HG03354 (cell line): ENCODE results near the gene E2F8.

Experiments used
- ATAC-seq: cut with Tn5 transposase; IDR thresholded peaks from one replicate; pipeline ENCODE4 v1.9.1; 2021; ENCODE audit warnings: mild to moderate bottlenecking; ENCODE audit not compliant: unreplicated experiment, poor library complexity, severe bottlenecking

Gene E2F8

DNA sequence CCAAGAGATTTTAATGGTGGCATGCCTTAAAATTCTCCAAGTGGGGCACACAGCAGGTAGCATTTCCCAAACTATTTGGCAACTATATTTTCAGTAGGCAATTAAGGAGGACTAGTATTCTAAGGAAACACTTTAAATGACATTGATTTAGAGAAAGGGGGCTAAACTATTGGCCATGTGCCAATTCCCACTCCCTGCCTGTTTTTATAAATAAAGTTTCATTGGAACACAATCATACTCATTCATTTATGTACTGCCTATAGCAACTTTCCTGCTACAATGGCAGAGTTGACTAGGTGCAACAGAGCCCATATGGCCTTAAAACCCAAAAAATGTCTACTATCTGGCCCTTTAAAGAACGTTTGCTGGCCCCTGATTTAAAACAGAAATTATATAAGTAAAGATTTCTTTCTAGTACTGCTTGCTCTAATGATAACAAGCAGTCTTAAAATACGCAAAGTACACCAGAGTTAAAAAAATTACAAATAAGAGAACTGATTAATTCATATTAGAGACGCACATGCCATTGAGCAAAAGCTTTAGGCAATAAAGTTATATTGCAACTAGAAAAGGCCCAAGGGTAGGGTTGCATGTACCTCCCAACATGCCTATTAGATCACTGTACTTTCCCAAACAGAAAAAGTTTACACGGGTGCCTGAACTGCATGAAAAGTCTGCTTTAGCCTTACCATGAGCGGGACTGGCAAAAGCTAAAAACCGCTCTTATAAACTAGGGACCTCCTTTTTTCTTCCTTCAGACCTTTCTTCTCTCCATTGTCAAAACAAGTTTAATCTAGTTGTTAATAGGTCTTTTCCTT, 14.2 kb downstream of the E2F8 start:
- no peak for ATAC-seq

DNA sequence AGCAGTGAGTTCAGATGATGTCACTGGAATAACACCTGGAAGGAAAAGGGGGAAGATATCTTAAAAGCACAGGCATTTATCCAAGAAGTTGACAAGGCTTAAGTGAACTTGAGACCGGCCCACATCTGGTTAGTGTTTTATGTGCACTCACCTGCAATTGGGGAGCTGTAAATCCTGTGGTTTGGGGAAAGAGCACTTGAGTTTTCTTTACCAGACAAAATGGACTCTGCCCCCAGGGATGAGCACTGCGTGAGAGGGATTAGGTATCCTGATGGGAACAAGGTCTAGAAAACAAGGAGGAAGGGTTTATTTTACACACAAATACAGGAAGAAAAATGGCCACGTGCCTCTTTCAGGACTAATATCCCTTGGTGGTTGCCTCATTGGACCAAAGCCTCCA, 15.2 kb downstream of the E2F8 start:
- no peak for ATAC-seq

DNA sequence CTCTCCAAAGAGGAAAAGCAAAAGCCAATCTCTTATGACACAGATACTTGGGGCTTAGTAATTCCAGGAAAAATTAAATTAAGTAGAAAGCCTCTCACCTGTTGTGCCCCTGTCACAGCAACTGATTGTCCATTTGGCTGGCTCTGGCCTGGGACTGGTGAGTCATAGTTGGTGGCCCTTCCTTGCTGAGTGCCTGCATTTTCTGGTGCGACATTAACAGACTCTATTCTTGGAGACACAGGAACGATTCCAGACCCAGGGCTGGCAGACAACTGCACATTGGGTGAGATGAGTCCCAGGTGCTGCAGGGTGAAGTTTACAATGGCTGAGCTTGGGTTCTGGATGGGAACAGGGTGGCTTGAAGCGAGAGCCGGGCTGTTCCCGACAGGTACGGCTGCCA, 15.6 kb downstream of the E2F8 start:
- ATAC-seq, result no peak

DNA sequence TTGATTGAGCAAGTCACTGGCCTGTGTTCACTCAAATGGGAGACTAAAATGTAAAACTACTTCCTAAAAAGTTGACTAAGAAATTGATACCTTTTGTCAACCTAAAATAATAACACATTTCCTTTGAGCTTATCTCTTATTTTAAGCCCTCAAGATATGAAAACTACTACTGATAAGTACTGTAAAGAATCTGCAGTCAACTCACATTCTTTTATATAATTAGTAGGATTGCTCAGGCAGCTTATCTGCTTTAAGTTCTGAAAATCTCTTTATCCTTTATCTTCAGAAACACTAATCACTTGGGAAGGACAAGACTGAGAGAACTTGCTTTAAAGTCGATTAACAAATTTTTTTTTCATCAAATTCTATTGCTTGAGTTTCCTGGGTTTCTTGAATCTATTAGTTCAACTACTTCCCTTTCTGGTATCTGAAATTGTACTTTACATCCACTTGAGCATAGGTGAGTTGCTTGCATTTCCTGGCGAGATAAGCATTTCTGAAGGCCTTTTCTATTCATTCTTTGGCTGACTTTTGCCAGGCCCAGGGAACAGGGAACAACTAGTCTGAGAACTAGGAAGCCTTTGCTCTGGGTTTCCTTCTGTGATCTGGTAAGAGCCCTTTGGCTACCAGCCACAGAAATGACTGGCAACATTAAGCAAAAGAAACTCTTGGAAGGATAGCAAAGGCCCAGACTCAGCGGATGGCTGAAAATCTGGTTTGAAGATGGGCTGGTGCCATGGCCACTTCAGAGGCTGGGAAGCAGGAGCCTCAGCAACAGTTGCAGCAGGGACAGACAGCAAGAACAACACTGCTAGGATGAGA, 19.6 kb downstream of the E2F8 start:
- ATAC-seq, result no peak

DNA sequence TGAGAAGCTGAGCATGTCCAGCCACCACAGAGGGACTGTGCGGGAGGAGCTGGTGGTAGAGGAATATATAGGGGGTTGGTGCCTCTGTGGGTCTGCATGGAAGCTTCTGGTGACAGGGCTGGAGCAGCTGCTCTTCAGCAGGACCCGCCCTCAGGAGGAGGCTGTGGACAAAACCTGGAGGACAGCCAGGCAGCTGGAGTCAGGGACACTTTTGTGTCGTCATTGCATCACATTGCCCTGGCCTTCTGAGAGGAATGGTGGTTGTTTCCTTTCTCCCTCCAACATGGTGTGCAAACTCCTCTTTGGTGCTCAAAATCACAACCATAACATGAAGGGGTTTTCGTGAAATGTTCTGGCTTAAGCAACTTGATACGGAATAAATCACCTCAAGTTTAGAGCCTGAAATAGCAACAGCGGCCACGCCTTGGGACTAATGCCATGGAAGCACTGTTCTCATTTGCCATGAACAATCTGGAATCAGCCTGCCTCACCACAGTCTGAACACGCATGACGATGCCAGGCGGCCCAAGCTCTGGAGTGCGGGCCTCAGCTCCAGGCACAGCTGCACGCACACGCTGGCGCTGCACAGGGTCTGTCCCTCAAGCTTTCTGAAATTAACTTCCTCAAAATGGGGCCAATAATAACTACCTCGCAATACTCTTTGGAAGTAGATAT, 21.8 kb downstream of the E2F8 start:
- ATAC-seq, result no peak

DNA sequence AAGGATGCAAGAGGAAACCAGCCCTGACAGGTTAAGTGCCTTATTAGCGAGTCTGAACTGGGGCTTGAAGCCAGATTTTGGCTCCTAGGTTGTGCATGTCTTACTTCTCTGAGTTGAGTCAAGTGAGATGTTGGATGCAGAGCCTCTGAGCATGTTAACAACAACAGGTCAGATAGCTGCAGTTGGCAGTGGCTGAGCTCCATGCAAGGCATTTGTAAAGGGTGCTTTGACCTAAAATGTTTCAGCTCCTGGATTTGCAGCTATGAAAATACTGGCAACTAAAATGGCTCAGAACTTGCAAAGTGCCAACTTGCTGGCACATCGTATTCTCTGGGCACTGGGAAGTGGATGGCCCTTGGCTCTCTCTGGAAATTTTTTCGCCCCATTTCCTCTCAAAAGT, 22.5 kb downstream of the E2F8 start:
- no peak for ATAC-seq

DNA sequence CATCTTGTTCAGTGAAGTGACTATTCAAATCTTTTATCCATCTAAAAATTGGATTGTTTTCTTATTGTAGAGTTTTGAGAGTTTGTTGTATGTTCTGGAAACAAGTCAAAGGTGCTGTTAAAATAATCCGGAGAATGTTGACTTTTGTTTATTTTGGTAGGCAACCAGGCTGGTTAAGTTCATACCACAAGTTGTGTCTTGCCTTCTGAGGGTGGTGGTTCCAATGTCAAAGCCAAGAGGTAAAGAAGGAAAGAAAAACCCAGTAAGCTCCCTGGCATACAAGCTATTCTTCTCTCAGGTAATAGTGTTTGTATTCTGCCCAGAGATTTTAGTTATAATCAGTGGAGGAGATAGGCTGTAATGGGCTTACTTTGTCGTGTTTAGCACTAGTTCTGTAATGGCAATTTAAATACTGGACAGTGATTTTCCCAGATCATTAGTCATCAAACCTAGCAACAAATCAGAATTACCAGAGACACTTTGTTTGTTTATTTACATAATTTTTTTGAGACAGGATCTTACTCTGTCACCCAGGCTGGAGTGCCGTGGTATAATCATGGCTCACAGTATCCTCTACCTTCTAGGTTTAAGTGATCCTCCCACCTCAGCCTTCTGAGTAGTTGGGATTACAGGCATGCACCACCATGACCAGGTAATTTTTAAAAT, 23.9 kb downstream of the E2F8 start:
- no peak for ATAC-seq

DNA sequence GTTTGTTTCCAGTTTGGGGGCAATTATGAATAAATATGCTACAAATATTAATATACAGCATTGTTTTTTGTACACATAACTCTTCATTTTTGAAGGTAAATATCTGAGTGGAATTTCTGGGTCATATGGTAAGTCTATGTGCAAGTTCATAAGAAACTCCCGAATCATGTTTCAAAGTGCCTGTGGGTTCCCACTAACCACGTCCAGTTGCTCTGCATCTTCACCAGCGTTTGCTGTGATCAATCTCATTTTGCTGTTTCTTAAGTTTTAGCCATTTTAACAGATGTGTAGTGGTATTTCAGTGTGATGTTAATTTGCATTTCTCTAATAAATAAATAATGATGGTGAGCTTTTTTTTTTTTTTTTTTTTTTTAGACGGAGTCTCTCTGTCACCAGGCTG, 24.7 kb downstream of the E2F8 start:
- ATAC-seq, result no peak

DNA sequence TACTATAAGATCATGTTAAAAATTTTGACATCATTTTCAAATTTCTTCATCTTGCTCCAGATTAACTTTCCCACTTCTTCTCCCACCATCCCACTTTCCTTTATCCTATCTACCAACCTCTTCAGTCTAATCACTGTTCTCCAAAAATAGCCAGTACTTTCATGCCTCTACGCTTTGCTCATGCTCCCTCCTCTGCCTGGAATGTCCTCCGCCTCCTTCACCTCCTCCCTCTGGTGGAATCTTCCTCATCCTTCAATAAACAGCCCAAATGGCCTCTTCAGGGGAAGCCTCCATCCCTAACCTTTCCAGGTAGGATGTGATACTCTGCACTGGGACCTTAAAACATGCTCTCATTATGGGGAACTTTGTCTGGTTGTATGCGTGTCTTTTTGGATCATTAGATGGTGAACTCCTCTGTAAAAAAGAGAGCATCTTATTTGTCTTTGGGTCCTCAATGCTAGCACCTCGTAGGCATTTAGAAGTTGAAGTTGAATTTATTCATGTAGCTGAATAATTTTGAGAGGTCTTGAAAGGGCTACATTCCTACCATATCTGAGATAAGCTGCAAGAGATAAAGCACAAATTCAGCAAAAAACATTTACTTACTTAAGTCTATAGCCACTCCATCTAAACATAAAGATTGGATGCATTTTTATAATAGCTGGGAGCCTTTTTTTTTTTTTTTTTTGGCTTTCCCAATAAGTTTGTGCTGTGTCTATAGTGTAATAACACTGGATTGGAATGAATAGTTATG, 31.0 kb downstream of the E2F8 start:
- no peak for ATAC-seq

DNA sequence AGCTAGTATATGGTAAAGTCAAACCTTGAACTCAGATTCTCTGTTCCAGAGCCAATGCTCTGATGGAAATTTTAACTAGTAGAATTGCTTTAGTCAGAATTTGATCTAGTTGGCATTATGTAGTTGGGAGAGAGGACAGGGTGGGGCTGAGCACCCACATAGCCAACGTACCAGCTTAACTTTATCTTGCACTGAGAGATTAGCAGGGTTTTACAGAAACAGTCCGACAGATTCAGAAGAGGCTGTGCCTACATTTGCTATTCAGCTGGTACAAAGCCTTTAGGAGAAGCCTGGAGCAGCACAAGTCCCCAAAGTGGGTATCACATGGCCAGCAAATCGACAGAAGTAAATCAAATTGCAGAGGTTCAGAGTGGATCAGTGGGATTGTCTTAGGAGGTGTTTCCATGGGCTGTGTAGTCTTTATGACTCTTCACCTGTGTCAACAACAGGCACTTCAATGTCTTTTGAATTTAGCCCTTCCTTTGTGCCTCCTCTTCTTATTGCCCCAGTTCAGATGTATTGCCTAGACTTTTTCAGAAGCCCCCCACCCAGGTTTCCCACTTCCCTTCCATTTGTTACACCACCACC, 31.7 kb downstream of the E2F8 start:
- no peak for ATAC-seq

DNA sequence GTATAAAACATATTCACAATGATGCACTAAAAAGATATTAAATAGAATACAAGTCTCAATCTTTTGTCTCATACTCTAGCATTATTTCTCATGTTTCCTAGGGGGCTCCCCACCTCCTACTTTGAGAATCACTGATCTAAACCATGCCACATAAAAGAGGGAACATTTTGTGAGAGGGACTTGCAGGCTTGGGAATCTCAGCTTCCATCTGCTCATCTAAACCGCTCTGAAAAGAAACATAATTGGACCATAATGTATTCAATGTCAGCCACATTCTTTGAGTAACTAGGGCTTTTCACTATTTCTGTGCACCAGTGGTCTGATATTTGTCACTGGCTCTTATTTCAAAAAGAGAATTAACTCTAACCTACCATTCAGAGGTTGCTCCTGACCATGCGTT, 32.6 kb downstream of the E2F8 start:
- ATAC-seq, result no peak

DNA sequence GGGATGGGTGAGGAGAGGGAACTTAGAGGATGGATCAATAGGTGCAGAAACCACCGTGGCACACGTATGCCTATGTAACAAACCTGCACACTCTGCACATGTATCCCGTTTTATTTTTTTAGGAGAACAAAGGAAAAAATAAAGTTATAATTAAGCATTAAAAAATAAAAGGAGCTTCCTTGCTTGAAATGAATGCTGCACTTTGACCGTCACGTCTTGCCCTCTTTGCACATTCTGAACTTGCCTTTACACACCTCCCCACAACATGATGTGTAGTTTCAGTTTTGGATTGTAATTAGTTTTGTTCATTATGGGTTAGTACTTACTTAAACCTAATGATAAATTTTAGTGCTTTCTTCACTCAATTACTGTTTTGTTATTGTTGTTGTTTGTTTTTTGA, 35.9 kb downstream of the E2F8 start:
- ATAC-seq, result no peak

DNA sequence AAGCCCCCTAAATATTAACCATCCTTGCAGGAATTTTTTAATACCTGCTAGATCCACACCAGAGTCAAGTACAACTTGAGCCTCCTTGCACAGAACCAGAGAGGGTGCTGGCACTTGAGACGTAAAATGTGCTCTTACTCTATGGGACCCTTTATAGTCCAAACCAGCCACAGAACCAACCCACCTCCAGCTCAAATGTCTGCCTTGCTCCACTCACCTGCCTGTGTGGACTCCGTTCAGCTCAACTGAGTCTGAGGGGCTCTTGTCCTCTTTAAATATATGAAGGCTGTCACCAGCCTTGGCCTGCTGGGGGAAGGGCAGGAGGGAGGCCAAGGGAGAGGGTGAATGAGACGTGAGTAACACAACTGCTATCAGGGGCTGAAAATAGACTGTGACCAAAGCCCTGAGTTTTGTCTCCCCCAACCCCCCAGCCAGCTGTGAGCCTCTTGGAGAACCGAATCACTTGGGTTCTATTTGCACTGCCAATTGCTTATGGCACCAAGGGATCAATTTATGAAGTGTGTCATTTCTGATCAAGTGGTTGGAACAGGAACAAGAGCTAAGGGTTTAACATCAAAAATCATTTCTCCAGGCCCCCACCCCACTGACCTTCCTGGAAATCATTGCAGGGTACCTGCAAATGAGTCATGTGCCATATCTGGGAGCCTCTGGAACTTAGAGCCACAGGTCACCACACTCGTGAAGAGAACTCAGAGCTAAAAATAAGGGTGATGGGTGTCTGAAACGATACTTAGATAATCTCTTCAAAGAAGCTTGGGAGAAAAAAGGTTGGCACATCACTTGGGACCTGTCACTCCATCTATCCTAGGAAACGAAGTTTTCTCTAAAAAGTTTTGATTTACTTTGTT, 38.8 kb downstream of the E2F8 start, which contains the start of gene CSRP3:
CSRP3 (minus strand) TSS at position 247 of the 869 bp plus-strand sequence. CDS start 9,535 bp downstream, outside the sequence.
- no peak for ATAC-seq

DNA sequence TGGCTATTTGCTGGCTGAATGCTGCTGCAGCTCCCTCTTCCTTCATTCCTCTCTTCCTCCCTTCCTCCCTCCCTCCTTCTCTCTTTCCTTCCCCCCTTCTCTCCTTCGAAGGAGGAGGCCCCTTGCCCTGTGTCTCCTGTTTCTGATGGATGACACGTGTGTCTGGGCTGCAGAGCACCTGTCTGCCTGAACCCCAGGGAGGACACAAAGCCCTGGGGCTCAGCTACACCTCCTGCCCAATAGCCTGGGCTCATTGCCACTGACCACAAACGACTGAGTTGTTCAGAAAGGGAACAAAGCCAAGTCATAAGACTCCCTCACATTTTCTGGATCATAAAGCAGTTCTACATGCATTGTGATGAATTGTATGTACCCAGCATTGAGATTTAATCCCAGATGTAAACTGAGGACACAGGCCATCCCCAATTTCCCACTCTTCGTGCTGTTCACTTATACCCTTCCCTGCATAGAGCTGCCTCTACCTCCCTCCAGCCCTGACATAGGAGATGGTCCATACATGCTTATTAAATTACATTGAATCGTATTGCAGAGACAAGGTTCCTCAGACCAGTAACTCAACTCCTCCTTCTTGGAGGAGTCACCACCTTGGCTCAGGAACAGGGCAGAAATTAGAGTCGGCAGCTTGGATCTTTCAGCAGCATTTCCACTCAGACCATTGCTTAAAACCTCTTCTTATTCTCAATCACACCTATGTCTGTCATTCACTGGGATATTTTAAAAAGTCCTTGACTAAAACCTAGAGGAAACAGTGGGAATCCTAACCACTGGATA, 40.1 kb downstream of the E2F8 start:
- ATAC-seq, result no peak

DNA sequence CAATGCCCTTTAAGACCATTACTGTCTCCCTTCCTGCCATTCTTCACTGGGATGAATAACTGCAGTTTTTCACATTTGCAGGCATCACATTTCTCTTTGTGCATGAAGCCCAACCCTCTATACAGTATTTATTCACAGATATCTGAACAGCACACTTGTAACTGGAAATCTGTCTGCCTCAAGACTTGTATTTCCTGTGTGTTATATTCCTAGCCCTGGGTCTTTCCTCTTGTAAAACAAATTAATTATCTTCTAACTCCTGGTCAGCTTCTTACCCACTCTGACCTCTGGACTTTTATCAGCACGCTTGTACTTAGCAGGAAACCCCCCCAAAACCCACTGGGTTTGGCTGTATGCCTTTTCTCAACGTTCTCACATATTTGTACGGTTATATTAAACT, 41.0 kb downstream of the E2F8 start:
- ATAC-seq, result no peak

DNA sequence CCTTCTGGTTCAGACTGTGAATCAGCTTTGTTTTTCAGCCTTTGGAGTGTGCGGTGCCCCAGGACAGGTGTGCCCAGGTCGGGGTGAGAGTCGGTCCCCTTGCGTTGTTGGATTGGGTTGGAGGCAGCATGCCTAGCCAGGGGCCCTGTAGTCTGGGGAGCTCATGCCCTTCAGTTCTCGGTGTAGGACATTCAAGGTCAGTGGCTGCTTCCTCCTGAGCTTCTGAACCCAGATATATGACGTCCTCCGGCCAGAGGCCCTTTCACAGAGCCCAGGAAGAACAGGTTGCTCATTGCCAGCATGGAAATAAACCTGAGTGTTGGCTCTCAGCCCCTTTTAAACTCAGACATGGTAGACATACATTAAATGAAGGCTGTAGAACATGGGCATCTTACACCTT, 41.7 kb downstream of the E2F8 start:
- ATAC-seq, result no peak

DNA sequence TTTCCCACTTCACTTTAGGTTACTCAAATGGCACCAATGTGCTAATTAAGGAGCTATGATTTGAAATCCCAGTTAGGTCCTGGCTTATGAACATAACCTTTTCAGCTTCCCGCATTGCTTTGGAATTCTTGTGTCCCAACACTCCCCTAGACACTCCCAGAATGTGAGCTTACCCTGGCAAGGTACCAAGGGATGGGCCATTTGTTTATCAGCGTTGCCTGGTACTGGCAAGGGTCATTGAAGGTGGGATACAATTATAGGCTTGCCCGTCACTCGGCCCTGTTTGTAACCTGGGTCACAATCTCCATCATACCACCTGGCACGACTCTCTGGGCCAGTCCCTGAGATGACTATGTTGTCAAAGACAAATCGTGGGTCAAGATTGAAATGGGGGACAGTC, 44.3 kb downstream of the E2F8 start:
- no peak for ATAC-seq
